ENCODE results near the gene NDUFB2. TPM values are rescaled to one million over a fixed set of nuclear protein-coding genes. Genes with fewer than 3 reads are reported as not detected.
"Not testable (repeated sequence)": the region's sequence is repeated elsewhere in the genome, so short reads cannot be mapped to it uniquely, and the experiment has no call there.

The NDUFB2 gene
- total RNA-seq, 1 experiment from 2014 or later: 189 TPM

DNA sequence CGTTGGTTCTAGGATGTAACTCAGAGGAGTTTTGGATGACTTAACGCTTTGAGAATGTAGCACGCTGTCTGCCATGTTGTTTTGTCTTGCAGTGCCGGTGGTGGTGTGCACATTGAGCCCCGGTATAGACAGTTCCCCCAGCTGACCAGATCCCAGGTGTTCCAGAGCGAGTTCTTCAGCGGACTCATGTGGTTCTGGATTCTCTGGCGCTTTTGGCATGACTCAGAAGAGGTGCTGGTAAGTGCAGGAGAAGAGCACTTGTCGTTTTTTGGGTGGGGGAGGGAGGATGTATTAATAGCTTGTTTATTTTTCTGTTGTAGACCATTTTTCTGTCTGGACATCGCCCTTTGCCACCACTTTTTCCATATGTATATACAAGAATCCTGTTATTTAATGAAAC, 6.3 kb downstream of the NDUFB2 start:
- ChIA-PET POLR2A (no interaction called here), CTCF (interaction anchor here (0.7 kb wide), 1 partner anchor 45 kb away, joined by 5 read pairs; no protein-coding TSS in a partner anchor)
- no peak overlapping the region for H3K4me3 Mint-ChIP-seq (ENCODE audit: unreplicated experiment)
- H3K27ac Mint-ChIP-seq (ENCODE audit: low read depth, unreplicated experiment): no peak overlapping the region
- no TSS peak for BruUV-seq (replicated peaks)
- peaks cover 41% of the 10 kb centered on the region for H3K36me3 Mint-ChIP-seq (ENCODE audit: insufficient read depth, unreplicated experiment)
- TF ChIP-seq, protein P1, sequence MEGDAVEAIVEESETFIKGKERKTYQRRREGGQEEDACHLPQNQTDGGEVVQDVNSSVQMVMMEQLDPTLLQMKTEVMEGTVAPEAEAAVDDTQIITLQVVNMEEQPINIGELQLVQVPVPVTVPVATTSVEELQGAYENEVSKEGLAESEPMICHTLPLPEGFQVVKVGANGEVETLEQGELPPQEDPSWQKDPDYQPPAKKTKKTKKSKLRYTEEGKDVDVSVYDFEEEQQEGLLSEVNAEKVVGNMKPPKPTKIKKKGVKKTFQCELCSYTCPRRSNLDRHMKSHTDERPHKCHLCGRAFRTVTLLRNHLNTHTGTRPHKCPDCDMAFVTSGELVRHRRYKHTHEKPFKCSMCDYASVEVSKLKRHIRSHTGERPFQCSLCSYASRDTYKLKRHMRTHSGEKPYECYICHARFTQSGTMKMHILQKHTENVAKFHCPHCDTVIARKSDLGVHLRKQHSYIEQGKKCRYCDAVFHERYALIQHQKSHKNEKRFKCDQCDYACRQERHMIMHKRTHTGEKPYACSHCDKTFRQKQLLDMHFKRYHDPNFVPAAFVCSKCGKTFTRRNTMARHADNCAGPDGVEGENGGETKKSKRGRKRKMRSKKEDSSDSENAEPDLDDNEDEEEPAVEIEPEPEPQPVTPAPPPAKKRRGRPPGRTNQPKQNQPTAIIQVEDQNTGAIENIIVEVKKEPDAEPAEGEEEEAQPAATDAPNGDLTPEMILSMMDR (IDR thresholded peaks at IDR 0.05; ENCODE audit: unreplicated experiment): no peak
- no peaks in the 10 kb centered on the region for H3K27me3 Mint-ChIP-seq (ENCODE audit: insufficient read depth, unreplicated experiment)
- DNase-seq (ENCODE audit: unreplicated experiment): no peak
- intact Hi-C loops (cut with micrococcal nuclease): no loop called here
- peaks cover 19% of the 10 kb centered on the region for H3K4me1 Mint-ChIP-seq (ENCODE audit: insufficient read depth, unreplicated experiment)
- no peaks in the 10 kb centered on the region for H3K9me3 Mint-ChIP-seq (ENCODE audit: unreplicated experiment)

DNA sequence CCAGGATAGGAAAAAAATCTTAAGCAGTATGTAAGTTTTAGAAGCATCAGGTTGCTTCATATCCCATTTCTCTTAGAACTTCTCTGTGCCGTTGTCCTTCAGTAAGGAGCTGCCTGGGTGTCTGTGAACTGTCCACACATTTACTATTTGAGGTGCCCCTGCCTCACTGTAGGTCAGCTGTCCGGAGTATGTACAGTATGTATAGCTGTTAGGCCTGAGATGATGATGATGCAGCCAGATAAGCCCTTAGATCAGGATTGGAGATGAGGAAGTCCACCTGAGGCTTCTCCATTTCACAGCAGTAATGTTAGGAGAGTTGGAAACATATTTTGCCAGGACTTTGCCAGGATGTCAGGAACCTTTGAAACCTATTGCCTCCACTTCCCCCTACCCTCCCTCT, 7.7 kb downstream of the NDUFB2 start:
- BruUV-seq (replicated peaks): no TSS peak
- H3K4me3 Mint-ChIP-seq (ENCODE audit: unreplicated experiment): no peak overlapping the region
- POLR2A ChIA-PET: no interaction called here
- H3K36me3 Mint-ChIP-seq (ENCODE audit: insufficient read depth, unreplicated experiment): peaks cover 36% of the 10 kb centered on the region
- TF ChIP-seq, protein P1 (IDR thresholded peaks at IDR 0.05; ENCODE audit: unreplicated experiment): no peak
- peaks cover 7% of the 10 kb centered on the region for H3K4me1 Mint-ChIP-seq (ENCODE audit: insufficient read depth, unreplicated experiment)
- intact Hi-C loops (cut with micrococcal nuclease): no loop called here
- CTCF ChIA-PET: no interaction called here
- no peaks in the 10 kb centered on the region for H3K9me3 Mint-ChIP-seq (ENCODE audit: unreplicated experiment)
- no peak overlapping the region for H3K27ac Mint-ChIP-seq (ENCODE audit: low read depth, unreplicated experiment)
- no peak for DNase-seq (ENCODE audit: unreplicated experiment)
- no peaks in the 10 kb centered on the region for H3K27me3 Mint-ChIP-seq (ENCODE audit: insufficient read depth, unreplicated experiment)

DNA sequence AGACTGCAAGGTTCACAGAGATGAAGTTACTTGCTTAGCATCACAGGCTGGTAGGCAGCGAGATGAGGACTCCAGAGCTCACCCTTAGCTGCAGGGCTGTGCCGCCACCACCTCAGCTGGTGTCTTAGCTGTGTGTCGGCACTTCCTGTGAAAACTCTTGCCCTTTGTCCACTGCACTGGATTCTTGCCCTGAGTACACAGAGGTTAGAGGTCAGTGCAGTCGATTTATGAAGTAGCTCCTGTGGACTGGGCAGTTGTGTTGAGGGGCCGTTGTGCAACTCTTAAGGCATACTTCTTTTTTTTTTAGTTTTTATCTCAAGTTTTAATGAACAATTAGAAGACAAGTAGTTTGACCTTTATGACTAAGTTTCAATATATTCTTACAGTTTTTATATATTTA, 10.6 kb downstream of the NDUFB2 start:
- Mint-ChIP-seq H3K27me3 (ENCODE audit: insufficient read depth, unreplicated experiment) (no peaks in the 10 kb centered on the region), H3K9me3 (ENCODE audit: unreplicated experiment) (no peaks in the 10 kb centered on the region), H3K27ac (ENCODE audit: low read depth, unreplicated experiment) (no peak overlapping the region), H3K36me3 (ENCODE audit: insufficient read depth, unreplicated experiment) (peaks cover 36% of the 10 kb centered on the region), H3K4me1 (ENCODE audit: insufficient read depth, unreplicated experiment) (no peaks in the 10 kb centered on the region), H3K4me3 (ENCODE audit: unreplicated experiment) (no peak overlapping the region)
- CTCF ChIA-PET: interaction anchor here (1.3 kb wide), 1 partner anchor 104 kb away, joined by 4 read pairs; no protein-coding TSS in a partner anchor
- intact Hi-C loops (cut with micrococcal nuclease): no loop called here
- POLR2A ChIA-PET: interaction anchor here (0.6 kb wide), 1 partner anchor 27 kb away, joined by 6 read pairs; no protein-coding TSS in a partner anchor
- DNase-seq (ENCODE audit: unreplicated experiment): no peak
- TF ChIP-seq, protein P1 (IDR thresholded peaks at IDR 0.05; ENCODE audit: unreplicated experiment): no peak
- BruUV-seq (replicated peaks): no TSS peak

DNA sequence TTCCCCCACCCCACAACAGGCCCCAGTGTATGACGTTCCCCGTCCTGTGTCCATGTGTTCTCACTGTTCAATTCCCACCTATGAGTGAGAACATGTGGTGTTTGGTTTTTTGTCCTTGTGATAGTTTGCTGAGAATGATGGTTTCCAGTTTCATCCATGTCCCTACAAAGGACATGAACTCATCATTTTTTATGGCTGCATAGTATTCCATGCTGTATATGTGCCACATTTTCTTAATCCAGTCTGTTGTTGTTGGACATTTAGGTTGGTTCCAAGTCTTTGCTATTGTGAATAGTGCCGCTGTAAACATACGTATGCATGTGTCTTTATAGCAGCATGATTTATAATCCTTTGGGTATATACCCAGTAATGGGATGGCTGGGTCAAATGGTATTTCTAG, 12.3 kb downstream of the NDUFB2 start:
- H3K27ac Mint-ChIP-seq (ENCODE audit: low read depth, unreplicated experiment); intact Hi-C loops (cut with micrococcal nuclease); H3K27me3 Mint-ChIP-seq (ENCODE audit: insufficient read depth, unreplicated experiment); POLR2A ChIA-PET; H3K4me1 Mint-ChIP-seq (ENCODE audit: insufficient read depth, unreplicated experiment); H3K4me3 Mint-ChIP-seq (ENCODE audit: unreplicated experiment); CTCF ChIA-PET; BruUV-seq (replicated peaks); DNase-seq (ENCODE audit: unreplicated experiment); H3K9me3 Mint-ChIP-seq (ENCODE audit: unreplicated experiment): not testable (repeated sequence)
- H3K36me3 Mint-ChIP-seq (ENCODE audit: insufficient read depth, unreplicated experiment): peaks cover 25% of the 10 kb centered on the region

DNA sequence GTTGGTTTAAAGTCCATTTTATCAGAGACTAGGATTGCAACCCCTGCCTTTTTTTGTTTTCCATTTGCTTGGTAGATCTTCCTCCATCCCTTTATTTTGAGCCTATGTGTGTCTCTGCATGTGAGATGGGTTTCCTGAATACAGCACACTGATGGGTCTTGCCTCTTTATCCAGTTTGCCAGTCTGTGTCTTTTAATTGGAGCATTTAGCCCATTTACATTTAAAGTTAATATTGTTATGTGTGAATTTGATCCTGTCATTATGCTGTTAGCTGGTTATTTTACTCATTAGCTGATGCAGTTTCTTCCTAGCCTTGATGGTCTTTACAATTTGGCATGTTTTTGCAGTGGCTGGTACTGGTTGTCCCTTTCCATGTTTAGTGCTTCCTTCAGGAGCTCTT, 15.9 kb downstream of the NDUFB2 start:
- H3K9me3 Mint-ChIP-seq (ENCODE audit: unreplicated experiment); H3K4me1 Mint-ChIP-seq (ENCODE audit: insufficient read depth, unreplicated experiment); BruUV-seq (replicated peaks); POLR2A ChIA-PET; intact Hi-C loops (cut with micrococcal nuclease); DNase-seq (ENCODE audit: unreplicated experiment); H3K4me3 Mint-ChIP-seq (ENCODE audit: unreplicated experiment); H3K36me3 Mint-ChIP-seq (ENCODE audit: insufficient read depth, unreplicated experiment); H3K27ac Mint-ChIP-seq (ENCODE audit: low read depth, unreplicated experiment); H3K27me3 Mint-ChIP-seq (ENCODE audit: insufficient read depth, unreplicated experiment): not testable (repeated sequence)
- CTCF ChIA-PET: interaction anchor here (0.7 kb wide), 1 partner anchor 8 kb away, joined by 3 read pairs; no protein-coding TSS in a partner anchor
